ENCODE results near the gene SHLD2.
A peak's percentile ranks its signal among the peaks of the same experiment; 100 is the strongest.
"Not testable (repeated sequence)": the region's sequence is repeated elsewhere in the genome, so short reads cannot be mapped to it uniquely, and the experiment has no call there.

The SHLD2 gene

DNA sequence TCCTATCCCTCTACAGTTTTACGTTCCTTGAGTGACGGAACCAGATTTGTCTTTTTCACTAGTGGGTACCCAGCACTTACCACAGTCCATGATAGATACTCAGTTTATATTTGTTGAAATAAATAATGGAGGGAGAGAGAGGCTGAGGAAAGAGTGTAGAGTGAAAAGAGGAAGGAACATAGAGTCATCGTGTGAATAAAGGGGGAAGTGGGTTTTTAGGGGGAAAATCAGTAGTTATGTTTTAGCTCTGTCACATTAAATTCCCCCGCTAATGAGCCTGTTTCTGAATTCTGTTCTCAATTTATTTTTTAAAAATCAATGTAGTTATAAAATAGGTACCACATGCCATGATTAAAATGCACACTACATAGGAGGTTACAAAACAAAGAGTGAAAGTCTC, 91.0 kb downstream of the SHLD2 start:
- peaks cover 47% of the 10 kb centered on the region for H3K36me3 Mint-ChIP-seq (ENCODE audit: low read depth)
- H3K4me1 Mint-ChIP-seq (ENCODE audit: low read depth), result peaks cover 30% of the 10 kb centered on the region
- H3K27ac Mint-ChIP-seq; intact Hi-C loops (cut with micrococcal nuclease); H3K4me3 Mint-ChIP-seq; H3K27me3 Mint-ChIP-seq: not testable (repeated sequence)
- H3K9me3 Mint-ChIP-seq, result peaks cover 14% of the 10 kb centered on the region

DNA sequence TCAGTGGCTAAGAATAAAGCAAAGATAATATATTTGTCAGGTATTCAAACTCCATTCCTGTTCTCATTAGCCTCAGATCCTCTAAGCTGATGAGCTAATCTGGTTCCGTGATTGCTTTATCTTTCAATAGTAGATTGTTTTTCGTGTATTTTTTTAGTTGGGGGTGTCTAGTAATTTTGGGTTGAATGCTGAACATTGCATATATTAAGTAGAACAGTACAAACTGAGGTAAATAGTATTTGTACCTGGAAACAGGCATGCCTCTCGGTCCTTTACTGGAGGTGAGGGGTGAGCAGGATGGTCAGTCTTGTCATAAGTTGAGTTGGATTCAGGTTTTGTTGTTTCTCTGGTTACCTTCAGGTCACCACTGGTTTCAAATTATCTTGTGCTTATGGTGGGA, 92.6 kb downstream of the SHLD2 start:
- H3K27me3 Mint-ChIP-seq; H3K4me3 Mint-ChIP-seq; intact Hi-C loops (cut with micrococcal nuclease); H3K27ac Mint-ChIP-seq: not testable (repeated sequence)
- Mint-ChIP-seq H3K36me3 (ENCODE audit: low read depth) (peaks cover 56% of the 10 kb centered on the region), H3K4me1 (ENCODE audit: low read depth) (peaks cover 30% of the 10 kb centered on the region), H3K9me3 (peaks cover 13% of the 10 kb centered on the region)

DNA sequence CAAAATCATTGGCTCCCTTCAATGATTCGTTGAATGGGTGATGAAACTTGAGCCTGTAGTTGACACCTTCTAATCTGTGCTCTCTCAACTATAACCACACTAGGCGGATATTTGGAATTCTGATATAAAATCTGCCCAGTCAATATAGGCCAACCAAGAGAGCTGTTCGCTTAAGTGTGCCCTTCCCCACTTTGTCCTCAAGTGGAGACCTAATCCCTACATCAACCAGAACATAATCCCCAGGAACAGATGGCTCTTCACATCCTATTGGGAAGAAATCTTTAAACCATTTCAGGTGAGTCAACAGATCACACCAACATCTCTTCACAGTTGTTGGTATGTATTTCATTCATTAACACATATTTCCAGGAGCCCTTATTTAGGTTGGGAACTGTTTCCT, 96.8 kb downstream of the SHLD2 start:
- peaks cover 44% of the 10 kb centered on the region for H3K36me3 Mint-ChIP-seq (ENCODE audit: low read depth)
- H3K27me3 Mint-ChIP-seq; H3K4me3 Mint-ChIP-seq; H3K27ac Mint-ChIP-seq; H3K9me3 Mint-ChIP-seq; intact Hi-C loops (cut with micrococcal nuclease); H3K4me1 Mint-ChIP-seq (ENCODE audit: low read depth): not testable (repeated sequence)

DNA sequence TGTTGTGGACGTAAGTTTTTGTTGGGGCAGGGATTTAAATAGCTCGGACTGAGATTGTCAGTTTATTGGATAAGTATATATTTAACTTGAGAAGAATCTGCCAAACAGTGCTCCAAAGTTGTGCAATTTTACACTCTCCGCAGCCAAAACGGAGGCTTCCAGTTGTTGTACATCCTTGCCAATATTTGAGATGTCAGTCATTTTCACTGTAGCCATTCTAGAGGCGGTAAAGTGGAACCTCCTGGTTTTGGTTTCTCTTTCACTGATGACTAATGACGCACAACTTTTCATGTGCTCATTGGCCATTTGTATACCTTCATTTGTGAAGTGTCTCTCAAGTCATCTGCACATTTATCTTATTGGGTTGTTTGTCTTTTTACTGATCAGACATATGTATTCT, 105.9 kb downstream of the SHLD2 start:
- intact Hi-C loops (cut with micrococcal nuclease); H3K9me3 Mint-ChIP-seq; H3K36me3 Mint-ChIP-seq (ENCODE audit: low read depth); H3K27ac Mint-ChIP-seq; H3K27me3 Mint-ChIP-seq; H3K4me3 Mint-ChIP-seq: not testable (repeated sequence)
- H3K4me1 Mint-ChIP-seq (ENCODE audit: low read depth), result peaks cover 16% of the 10 kb centered on the region

DNA sequence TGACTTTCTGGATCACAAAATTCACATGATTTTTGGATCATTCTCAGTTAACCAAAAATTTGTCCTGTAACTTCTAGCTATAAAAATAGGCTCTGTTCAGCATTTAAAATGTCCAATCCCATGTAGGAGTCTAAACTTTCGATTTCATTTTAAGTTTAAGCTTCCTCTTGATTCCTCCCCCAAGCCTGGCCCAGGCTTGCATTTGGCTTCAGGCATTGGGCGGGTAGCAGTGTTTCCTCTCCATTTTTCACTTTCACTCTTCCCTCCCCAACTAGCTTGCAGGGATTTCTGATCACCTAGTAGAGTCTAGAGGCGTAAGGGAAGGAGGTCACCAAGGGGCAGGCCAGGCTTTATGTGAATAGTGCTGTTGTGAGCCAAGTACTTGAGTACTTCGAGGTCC, 109.8 kb downstream of the SHLD2 start:
- H3K27ac Mint-ChIP-seq; H3K9me3 Mint-ChIP-seq; H3K4me3 Mint-ChIP-seq; H3K36me3 Mint-ChIP-seq (ENCODE audit: low read depth); H3K27me3 Mint-ChIP-seq; intact Hi-C loops (cut with micrococcal nuclease): not testable (repeated sequence)
- H3K4me1 Mint-ChIP-seq (ENCODE audit: low read depth), result peaks cover 16% of the 10 kb centered on the region

DNA sequence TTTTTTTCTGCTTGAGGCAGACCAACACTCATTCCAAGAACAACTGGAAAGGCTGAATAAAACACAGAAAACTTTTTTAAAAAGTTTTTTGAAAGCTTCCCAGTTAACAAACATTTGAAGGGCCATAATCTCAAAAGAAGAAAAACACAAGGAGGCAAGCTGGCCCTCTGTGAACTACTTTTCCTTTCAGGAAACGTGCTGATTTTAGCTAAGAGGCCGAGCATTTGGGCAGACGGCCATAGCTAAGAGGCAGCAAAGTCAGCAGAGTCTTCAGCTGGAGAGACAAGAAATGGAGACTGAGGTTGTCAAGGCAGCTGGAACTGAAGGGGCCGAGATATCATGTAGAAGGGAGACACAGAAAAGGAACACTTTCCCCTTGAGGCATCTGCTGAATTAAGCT, 111.9 kb downstream of the SHLD2 start:
- H3K4me1 Mint-ChIP-seq (ENCODE audit: low read depth), result peaks cover 16% of the 10 kb centered on the region
- H3K27me3 Mint-ChIP-seq; H3K9me3 Mint-ChIP-seq; intact Hi-C loops (cut with micrococcal nuclease); H3K27ac Mint-ChIP-seq; H3K36me3 Mint-ChIP-seq (ENCODE audit: low read depth); H3K4me3 Mint-ChIP-seq: not testable (repeated sequence)

DNA sequence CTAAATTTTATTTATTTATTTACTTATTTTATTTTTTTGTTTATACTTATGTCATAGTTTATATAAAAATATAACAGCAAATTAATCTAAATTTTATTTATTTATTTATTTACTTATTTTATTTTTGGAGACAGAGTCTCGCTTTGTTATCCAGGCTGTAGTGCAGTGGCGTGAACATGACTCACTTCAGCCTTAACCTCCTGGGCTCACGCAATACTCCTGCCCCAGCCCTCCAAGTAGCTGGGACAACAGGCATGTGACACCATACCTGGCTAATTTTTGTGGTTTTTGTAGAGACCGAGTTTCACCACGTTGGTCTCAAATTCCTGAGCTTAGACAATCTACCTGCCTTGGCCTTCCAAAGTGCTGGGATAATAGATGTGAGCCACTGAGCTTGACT, 115.3 kb downstream of the SHLD2 start:
- H3K4me3 Mint-ChIP-seq; H3K27ac Mint-ChIP-seq; H3K27me3 Mint-ChIP-seq; H3K9me3 Mint-ChIP-seq; H3K36me3 Mint-ChIP-seq (ENCODE audit: low read depth); intact Hi-C loops (cut with micrococcal nuclease): not testable (repeated sequence)
- H3K4me1 Mint-ChIP-seq (ENCODE audit: low read depth), result peaks cover 21% of the 10 kb centered on the region

DNA sequence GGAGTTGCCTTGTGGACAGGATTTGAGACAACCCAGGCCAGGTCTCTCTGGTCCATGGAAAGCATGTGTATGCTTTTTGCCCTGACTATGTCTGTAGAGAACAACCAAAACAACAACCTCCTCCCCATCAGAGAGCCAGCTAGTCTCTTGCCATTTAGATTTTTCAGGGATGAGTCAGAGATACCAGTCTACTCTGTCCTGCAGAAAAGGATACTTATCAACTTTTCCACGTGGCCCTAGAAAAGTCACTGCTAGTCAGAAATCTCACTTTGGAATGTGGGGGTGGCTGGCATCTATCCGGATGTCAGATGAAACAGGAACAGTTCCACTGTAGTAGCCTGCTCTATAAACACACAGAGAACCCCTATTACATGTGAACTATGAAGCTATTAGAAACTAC, 116.8 kb downstream of the SHLD2 start:
- H3K9me3 Mint-ChIP-seq; H3K27ac Mint-ChIP-seq; H3K27me3 Mint-ChIP-seq; H3K36me3 Mint-ChIP-seq (ENCODE audit: low read depth); H3K4me3 Mint-ChIP-seq; intact Hi-C loops (cut with micrococcal nuclease): not testable (repeated sequence)
- peaks cover 29% of the 10 kb centered on the region for H3K4me1 Mint-ChIP-seq (ENCODE audit: low read depth)

DNA sequence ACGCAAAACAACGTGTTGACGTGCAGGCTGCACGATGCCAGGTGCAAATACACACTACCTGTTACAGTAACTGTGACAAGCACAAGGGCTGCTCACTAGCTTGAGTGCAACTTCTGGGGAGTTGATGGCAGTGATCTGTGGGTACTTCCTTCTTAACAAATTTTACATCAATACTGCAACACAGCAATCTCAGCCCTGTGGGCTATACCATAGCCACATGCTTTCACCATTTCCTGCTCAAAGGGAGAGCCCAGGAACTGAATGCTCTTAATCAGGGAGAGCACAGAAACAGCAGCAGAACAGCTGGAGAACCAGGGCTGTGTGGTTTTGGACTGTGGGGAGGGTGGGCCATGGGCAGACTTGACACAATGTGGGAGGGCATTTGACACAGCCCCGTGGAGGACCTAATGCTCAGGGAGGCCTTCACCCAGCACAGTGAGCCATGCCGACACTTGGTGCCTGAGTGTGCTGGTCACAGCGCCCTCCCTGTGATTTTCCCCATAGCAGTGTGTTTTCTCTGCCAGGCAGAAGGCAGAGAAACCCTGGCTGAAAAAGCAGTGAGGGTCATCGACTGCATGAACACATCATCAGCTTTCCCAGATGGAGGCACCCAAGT, 118.3 kb downstream of the SHLD2 start:
- H3K4me1 Mint-ChIP-seq (ENCODE audit: low read depth), result peaks cover 35% of the 10 kb centered on the region
- intact Hi-C loops (cut with micrococcal nuclease); H3K9me3 Mint-ChIP-seq; H3K27me3 Mint-ChIP-seq; H3K4me3 Mint-ChIP-seq; H3K36me3 Mint-ChIP-seq (ENCODE audit: low read depth): not testable (repeated sequence)
- peak overlapping the region; percentile 6 for H3K27ac Mint-ChIP-seq

DNA sequence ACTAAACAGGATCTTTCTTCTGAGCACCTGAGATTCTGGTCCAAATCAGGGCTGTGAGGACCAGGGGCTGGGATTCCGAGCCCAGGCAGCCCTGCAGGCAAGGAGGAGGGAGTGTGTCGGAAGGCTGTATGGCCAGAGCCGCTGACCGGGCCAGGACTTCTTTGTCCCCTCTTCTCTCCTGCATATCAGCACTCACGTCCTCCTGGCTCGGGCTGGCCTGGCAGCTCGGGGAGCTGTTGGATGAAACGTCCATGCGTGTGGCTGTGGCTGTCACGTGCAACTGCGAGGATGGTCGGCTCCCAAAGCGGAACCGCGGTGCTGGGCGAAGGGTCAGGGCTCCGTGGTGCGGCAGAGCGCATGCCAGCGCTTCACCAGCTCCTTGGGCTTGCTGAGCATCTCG, 118.8 kb downstream of the SHLD2 start:
- H3K4me3 Mint-ChIP-seq; H3K27me3 Mint-ChIP-seq; intact Hi-C loops (cut with micrococcal nuclease); H3K36me3 Mint-ChIP-seq (ENCODE audit: low read depth); H3K9me3 Mint-ChIP-seq: not testable (repeated sequence)
- Mint-ChIP-seq H3K4me1 (ENCODE audit: low read depth) (peaks cover 35% of the 10 kb centered on the region), H3K27ac (peak overlapping the region; percentile 6)

DNA sequence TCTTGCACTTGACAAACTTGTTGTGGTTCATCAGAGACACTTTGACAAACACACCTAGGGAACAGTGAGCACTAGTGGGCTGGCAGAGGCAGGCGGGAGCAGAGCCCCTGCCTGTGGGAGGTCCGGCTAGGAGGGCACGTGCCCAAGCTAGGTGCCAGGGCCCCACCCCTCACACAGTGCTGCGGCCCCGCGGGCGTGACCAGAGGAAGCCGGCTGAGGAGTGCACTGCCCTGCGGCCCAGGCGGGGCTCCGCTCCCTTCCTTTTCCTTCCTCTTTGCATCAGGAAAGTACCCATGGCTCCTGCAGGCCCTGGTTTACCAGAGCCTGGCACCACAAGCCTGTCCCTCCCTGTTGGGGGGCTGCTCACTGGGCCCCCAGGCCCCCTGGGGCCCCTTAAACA, 121.1 kb downstream of the SHLD2 start:
- H3K27ac Mint-ChIP-seq, result peak overlapping the region; percentile 76
- H3K36me3 Mint-ChIP-seq (ENCODE audit: low read depth); H3K4me3 Mint-ChIP-seq; H3K9me3 Mint-ChIP-seq; H3K27me3 Mint-ChIP-seq; intact Hi-C loops (cut with micrococcal nuclease): not testable (repeated sequence)
- H3K4me1 Mint-ChIP-seq (ENCODE audit: low read depth), result peaks cover 35% of the 10 kb centered on the region

DNA sequence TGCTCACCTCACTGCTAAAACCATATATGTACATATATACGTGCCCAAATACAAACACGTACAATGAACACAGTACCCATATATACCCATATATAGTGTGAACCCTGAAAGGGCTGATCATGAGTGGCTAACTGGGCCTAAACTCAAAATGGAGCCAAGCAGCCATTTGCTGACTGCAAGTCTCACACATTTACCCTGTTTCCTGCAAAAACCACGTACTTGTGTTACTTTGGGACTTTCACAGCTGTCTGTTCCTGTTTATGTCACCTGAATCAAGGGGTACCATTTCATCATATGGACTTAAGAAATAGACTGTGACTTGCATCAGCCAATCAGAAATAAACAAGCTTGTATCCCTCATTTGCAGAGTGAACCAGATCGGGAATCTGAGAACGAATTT, 124.4 kb downstream of the SHLD2 start:
- H3K36me3 Mint-ChIP-seq (ENCODE audit: low read depth); H3K27me3 Mint-ChIP-seq; H3K27ac Mint-ChIP-seq; intact Hi-C loops (cut with micrococcal nuclease); H3K9me3 Mint-ChIP-seq; H3K4me3 Mint-ChIP-seq: not testable (repeated sequence)
- peaks cover 26% of the 10 kb centered on the region for H3K4me1 Mint-ChIP-seq (ENCODE audit: low read depth)

DNA sequence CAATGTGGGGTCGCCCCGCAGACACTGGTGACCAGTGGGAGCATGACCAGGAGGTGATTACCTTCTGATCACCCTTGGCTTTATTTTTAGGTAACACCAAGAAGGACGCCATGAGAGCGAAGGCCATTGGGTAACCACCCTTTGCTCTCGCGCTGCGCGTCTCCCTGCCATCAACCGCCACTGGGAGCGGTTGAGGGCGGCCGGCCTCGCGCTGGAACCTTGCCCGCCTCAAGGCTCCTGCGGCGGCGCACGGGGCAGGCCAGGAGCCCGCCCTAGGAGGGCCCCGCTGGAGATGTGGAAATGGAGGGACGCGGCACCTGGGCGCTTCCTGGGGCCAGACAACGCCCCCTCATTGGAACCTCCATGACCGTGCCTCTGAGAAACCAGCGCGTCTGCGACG, 127.8 kb downstream of the SHLD2 start:
- H3K27me3 Mint-ChIP-seq; H3K36me3 Mint-ChIP-seq (ENCODE audit: low read depth); H3K4me3 Mint-ChIP-seq; H3K4me1 Mint-ChIP-seq (ENCODE audit: low read depth); H3K9me3 Mint-ChIP-seq; intact Hi-C loops (cut with micrococcal nuclease); H3K27ac Mint-ChIP-seq: not testable (repeated sequence)

DNA sequence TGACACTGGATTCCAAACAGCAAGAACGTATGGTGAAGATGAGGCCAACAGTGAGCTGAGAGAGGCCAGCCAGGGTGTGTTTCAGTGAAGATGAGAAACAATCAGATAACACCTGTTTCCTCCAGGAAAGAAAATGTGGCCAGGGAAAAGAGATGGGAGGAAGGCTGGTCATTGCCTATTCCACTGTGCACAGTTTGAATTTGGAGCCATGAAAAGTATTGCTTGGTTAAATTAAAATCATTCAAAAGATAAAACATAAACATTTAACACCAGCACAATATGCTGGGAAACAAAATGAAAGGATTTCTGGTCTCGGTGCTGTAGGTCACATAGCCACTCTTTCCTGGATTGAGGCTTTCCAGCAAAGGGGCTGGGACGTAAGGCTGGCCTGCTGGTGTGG, 130.1 kb downstream of the SHLD2 start, which contains the start of gene NUTM2A:
TSS of gene NUTM2A (plus strand) at position 301 of the 400 bp plus-strand sequence. CDS start 383 bp downstream, outside the sequence.
- H3K9me3 Mint-ChIP-seq; H3K27me3 Mint-ChIP-seq; H3K4me1 Mint-ChIP-seq (ENCODE audit: low read depth): not testable (repeated sequence)

DNA sequence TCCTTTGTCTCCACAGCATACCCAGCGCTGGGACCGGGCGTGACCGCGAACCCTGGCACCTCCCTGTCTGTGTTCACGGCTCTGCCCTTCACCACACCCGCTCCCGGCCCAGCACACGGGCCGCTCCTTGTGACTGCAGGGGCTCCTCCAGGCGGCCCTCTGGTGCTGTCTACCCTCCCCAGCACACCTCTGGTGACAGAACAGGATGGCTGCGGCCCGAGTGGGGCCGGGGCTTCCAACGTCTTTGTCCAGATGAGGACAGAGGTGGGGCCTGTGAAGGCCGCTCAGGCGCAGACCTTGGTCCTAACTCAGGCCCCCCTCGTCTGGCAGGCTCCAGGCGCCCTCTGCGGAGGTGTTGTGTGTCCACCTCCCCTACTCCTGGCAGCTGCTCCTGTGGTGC, 133.2 kb downstream of the SHLD2 start:
- H3K4me1 Mint-ChIP-seq (ENCODE audit: low read depth); H3K27me3 Mint-ChIP-seq; H3K27ac Mint-ChIP-seq; H3K36me3 Mint-ChIP-seq (ENCODE audit: low read depth); intact Hi-C loops (cut with micrococcal nuclease); H3K4me3 Mint-ChIP-seq; H3K9me3 Mint-ChIP-seq: not testable (repeated sequence)

More for the DNA sequence above, 130.1 kb downstream of the SHLD2 start, which contains the start of gene NUTM2A:
- H3K27ac Mint-ChIP-seq; H3K36me3 Mint-ChIP-seq (ENCODE audit: low read depth); intact Hi-C loops (cut with micrococcal nuclease); H3K4me3 Mint-ChIP-seq: not testable (repeated sequence)

All from dendritic cell treated with granulocyte-macrophage colony-stimulating factor and Interleukin-4, amounts not matched to agents 40 ng/mL and 50 ng/mL, for 4 days (primary cell).